DMS114 treated with DMSO at 0.1 percent for 48 hours (cell line): ENCODE data around the gene CARD18.
"Not testable (repeated sequence)": the region's sequence is repeated elsewhere in the genome, so short reads cannot be mapped to it uniquely, and the experiment has no call there.

ENCODE experiments used
- DNase-seq: peaks from one replicate; lab custom pipeline; 2025; ENCODE audit not compliant: unreplicated experiment; lab: John Stamatoyannopoulos, UW

Gene CARD18

DNA sequence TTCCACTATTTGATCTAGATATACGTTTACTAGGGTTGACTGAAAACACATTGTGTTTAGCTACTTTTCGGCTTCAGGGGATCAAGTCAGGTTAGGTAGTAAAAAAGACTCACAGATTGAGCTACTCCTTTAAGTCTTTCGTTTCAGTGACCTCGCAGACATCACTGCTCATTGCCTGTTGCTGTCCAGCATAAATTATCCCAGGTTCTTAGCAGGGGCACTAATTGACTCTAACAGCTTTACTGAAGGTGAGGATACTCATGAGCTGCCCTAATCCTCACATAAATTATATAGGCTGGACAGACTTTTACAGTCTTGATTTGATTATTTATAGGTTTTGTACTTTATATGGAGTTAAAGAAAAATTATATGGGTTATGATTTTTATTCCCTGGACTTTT, 3.7 kb downstream of the CARD18 start:
- no peak for DNase-seq

DNA sequence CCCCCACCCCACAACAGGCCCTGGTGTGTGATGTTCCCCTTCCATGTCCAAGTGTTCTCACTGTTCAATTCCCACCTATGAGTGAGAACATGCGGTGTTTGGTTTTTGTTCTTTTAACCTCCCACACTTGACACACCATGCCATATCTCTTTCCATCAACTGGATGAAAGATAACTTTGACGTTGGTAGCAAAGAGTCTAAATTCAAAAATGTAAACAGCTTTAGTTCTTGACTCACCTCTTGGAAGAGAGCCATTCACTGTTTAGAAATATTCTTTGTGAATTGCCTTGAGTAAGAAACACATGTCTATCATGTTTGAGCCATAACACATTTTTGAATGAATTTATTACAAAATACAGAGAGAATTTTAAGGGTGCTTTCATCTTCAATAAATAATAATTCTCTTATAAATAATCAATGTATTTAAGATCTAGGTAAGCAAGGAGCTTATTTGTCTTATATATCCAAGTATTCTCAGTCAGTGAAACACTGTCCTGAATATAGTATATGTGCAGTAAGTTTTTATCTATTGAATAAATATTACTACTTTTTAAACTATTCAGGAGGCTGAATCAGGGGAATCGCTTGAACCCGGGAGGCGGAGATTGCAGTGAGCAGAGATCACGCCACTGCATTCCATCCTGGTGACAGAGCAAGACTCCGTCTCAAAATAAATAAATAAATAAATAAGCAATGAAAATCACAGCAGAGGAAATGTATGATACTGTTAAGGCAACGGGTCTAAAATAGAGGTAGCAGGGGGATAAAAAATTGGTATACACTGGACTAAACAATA, 6.7 kb downstream of the CARD18 start:
- no peak for DNase-seq

GRCh38 chr11:105130189-105130813, 9.3 kb downstream of the CARD18 start:
- no peak for DNase-seq

DNA sequence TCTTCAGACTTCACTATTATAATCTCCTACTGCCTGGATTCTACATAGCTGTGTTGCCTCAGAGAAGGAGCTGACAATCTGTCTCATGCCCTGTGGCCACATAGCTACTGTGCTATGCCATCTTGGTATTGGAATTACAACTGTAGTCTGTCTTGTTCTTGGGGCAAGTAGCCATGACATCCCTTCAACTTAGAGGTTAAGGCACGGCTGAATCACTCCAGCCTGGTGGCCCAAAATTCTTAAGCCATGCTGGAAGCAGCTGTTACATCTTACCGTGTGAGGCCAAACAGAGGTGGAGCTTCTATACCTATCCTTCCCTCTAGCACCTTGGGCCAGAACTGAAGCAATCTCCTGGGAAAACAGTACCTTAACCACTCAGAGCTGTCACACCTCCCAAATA, 14.8 kb downstream of the CARD18 start:
- no peak for DNase-seq

DNA sequence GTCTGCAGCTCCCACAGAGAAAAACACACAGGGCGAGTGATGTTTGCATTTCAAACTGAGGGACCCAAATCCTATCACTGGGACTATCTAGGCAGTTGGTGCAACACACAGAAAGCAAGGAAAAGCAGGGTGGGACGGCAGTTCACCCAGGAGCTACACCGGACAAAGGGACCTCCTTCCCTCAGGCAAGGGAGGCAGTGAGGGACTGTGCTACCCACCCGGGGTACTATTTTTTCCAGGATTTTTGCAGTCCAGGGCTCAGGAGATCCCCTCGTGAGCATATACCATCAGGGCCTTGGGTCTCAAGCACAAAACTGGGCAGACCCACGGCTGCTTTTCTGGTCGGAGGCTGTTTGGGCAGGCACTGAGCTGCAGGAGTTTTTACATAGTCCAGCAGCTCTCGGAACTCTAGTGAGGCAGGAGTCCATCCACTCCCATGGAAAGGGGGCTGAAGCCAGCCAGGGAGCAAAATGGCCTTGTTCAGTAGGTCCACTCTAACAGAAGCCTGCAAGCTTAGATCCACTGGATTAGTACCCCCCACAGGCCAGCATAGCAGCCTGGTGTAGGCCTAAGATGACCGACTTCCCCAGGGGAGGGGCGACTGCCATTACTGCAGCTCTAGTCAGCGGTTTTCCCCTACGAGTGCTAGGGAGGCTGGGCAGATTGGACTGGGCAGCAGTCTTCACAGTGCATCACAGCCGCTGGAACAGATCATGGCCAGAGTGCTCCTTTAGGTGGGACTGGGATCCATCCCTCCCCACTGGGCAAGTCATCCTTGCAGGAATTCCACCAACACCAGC, 28.2 kb downstream of the CARD18 start:
- no peak for DNase-seq

- DNase-seq = no peak
Measured at GRCh38 chr11:105110688-105111030, 28.9 kb downstream of the CARD18 start.

GRCh38 chr11:105109855-105110687, 29.5 kb downstream of the CARD18 start:
- DNase-seq = no peak

- DNase-seq = no peak
Measured at GRCh38 chr11:105109321-105109720, 30.2 kb downstream of the CARD18 start.

GRCh38 chr11:105108247-105108646, 31.3 kb downstream of the CARD18 start:
- no peak for DNase-seq

- not testable (repeated sequence) for DNase-seq
Measured at GRCh38 chr11:105107226-105107825, 32.2 kb downstream of the CARD18 start.

DNA sequence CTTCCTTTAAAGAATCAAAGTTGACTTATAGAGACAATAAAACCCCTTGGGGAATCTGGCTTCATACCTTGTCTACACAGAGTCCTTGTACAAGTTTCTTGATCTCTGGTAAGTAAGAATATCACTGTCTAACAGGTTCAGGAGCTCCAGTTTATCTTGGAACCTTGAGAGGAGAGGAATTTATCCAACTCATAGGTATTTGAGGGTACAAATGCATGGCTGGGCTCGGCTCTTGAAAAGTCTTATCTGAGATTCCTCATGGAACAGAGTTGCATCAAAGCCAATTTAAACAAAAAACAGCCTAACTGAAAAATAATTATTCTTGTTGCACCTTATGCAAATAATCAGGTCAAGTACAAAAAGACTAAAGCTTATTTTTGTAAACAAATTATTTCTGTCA, 33.4 kb downstream of the CARD18 start:
- DNase-seq = no peak

DNA sequence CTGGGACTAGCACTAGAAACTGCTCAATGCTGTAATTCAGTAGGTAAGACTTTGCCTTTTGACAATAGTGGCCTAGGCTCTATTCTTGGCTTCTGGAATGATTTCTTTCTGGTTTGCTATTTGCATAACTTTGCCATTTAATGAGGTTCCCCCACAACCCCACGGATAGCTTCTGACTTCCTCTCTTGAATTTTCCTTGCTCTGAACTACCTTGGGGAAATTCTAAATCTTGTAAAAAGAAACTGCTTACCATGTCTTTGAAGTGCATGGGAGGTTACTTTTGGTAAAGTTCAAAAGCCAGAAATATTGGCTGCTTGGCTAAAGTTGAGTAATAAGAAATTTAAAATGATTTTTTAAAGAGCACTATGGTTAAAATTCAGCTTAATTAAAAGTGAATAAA, 35.3 kb downstream of the CARD18 start:
- no peak for DNase-seq

DNA sequence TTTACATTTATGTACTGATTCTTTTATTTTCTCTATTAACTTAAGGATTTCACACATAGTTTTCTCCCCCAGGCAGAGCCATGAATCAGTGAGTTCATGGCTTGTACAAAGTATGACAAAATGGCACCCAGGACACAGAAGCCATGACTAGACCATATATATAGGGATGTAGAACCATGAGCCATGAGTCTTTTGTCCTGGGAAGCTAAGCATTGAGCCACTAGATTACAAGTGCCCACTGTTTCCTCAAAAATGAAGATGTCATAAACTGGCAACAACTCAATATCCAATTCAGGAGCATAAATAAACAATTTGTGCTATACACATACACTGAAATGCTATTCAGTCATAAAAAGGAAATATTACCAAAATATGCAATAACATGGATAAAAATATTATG, 36.2 kb downstream of the CARD18 start:
- DNase-seq = no peak

DNA sequence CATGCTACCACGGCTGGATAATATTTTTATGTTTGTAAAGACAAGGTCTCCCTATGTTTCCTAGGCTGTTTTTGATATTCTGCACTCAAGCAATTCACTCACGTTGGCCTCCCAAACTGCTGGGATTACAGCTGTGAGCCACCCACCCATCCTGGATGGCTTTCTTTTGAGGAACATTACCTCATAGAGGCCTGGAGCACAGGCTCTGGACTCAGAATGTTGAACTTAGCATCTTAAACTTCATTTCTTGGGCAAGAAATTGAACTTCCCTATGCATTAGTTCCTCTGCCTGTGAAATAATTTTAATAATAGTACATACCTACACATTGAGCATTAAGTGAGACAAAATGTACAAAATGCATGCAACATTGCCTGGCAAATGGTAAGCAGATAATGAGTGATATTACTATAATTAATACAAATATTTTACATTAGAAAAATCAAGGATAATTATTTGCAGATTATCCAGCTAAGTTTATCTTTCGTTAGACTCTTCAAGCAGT, 37.4 kb downstream of the CARD18 start:
- DNase-seq = not testable (repeated sequence)

DNA sequence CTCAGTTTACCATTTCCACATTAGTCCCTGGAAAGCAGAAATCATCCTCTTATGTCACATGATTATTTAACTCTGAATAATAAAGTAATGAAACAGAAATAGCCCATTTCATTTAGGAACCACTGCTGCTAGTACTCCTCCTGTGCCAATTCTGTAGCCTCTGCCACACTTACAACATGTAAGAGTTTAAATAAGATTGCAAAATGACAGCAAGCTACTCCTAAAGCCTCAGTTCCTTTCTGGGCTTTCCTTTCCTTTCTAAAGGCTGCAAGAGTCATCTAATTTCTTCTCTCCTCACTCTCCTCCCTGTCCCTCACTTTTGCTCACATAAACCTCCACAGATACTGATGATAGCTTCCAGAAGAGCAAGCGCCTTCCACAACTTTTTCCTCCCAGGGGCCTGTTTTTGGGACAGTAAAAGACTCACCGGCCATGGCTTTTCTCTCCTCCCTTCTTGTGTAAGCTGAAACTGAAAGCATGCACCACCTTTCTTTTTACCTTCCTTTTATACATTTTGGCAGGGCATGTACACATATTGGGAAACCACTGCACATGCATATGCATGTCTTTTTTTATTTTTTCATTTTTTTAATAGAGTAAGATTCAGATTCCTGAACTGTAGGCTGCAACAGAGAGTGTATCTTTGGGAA, 38.5 kb downstream of the CARD18 start:
- no peak for DNase-seq

GRCh38 chr11:105100206-105100605, 39.4 kb downstream of the CARD18 start:
- no peak for DNase-seq

GRCh38 chr11:105099594-105099993, 40.0 kb downstream of the CARD18 start:
- not testable (repeated sequence) for DNase-seq

- DNase-seq = no peak
Measured at GRCh38 chr11:105092256-105093239, 47.0 kb downstream of the CARD18 start.
